NK-92 (cell line): ENCODE measurements around the gene P4HA2.

ENCODE experiments used
- DNase-seq: peaks from one replicate; lab custom pipeline; 2025; ENCODE audit not compliant: unreplicated experiment; lab: John Stamatoyannopoulos, UW

Gene P4HA2

GRCh38 chr5:132251220-132251725, 23.6 kb upstream of the P4HA2 start:
- no peak for DNase-seq

GRCh38 chr5:132250547-132250946, 22.9 kb upstream of the P4HA2 start:
- no peak for DNase-seq

GRCh38 chr5:132246806-132247205, 19.2 kb upstream of the P4HA2 start:
- no peak for DNase-seq

- no peak for DNase-seq
Observed at GRCh38 chr5:132245593-132245992, 17.9 kb upstream of the P4HA2 start.

- no peak for DNase-seq
Observed at GRCh38 chr5:132243366-132243977, 15.8 kb upstream of the P4HA2 start.

GRCh38 chr5:132239776-132240175, 12.1 kb upstream of the P4HA2 start:
- no peak for DNase-seq

GRCh38 chr5:132238901-132239500, 11.3 kb upstream of the P4HA2 start:
- no peak for DNase-seq

GRCh38 chr5:132238169-132238744, 10.6 kb upstream of the P4HA2 start:
- no peak for DNase-seq

GRCh38 chr5:132237670-132238069, 10.0 kb upstream of the P4HA2 start:
- DNase-seq = no peak

- DNase-seq = no peak
Observed at GRCh38 chr5:132237141-132237540, 9.5 kb upstream of the P4HA2 start.

- DNase-seq = no peak
Observed at GRCh38 chr5:132235340-132235739, 7.7 kb upstream of the P4HA2 start.

GRCh38 chr5:132234684-132235062, 7.0 kb upstream of the P4HA2 start:
- DNase-seq = no peak

GRCh38 chr5:132233811-132234683, 6.4 kb upstream of the P4HA2 start:
- no peak for DNase-seq

GRCh38 chr5:132233081-132233480, 5.4 kb upstream of the P4HA2 start:
- DNase-seq = no peak

- DNase-seq = no peak
Observed at GRCh38 chr5:132232465-132232864, 4.8 kb upstream of the P4HA2 start.

GRCh38 chr5:132230871-132231270, 3.2 kb upstream of the P4HA2 start:
- no peak for DNase-seq

GRCh38 chr5:132229236-132229635, 1.6 kb upstream of the P4HA2 start:
- no peak for DNase-seq

GRCh38 chr5:132228241-132229035, 785 bp upstream of the P4HA2 start:
- no peak for DNase-seq

GRCh38 chr5:132227235-132227484, 493 bp downstream of the P4HA2 start:
- no peak for DNase-seq

- DNase-seq = no peak
Observed at GRCh38 chr5:132226516-132227234, 978 bp downstream of the P4HA2 start.
